ENCODE data around the gene GTF2H2C.
"Not testable (repeated sequence)": the region's sequence is repeated elsewhere in the genome, so short reads cannot be mapped to it uniquely, and the experiment has no call there.

GTF2H2C gene
- 4.1 to 10.6 reads per million in 2 donors for total RNA-seq

GRCh38 chr5:69559908-69560330, at the start of gene GTF2H2C:
TSS of gene GTF2H2C (plus strand) at chr5:69560191. CDS start at chr5:69565133, 4,942 bp downstream.
- peak; percentile 39 to 83 (median 62) for DNase-seq

- DNase-seq, result no peak
These were observed 49.3 kb upstream of the GTF2H2C start for GRCh38 chr5:69510694-69511093.

GRCh38 chr5:69512740-69513260, 47.2 kb upstream of the GTF2H2C start:
- DNase-seq, result no peak

GRCh38 chr5:69515570-69515969, 44.4 kb upstream of the GTF2H2C start:
- DNase-seq, result not testable (repeated sequence)

GRCh38 chr5:69516769-69517168, 43.2 kb upstream of the GTF2H2C start:
- DNase-seq, result no peak

- DNase-seq, result no peak
These were observed 42.2 kb upstream of the GTF2H2C start for GRCh38 chr5:69517763-69518212.

GRCh38 chr5:69519285-69519684, 40.7 kb upstream of the GTF2H2C start:
- DNase-seq, result no peak

GRCh38 chr5:69522035-69522434, 38.0 kb upstream of the GTF2H2C start:
- no peak for DNase-seq

GRCh38 chr5:69525490-69525889, 34.5 kb upstream of the GTF2H2C start:
- DNase-seq, result no peak

GRCh38 chr5:69526660-69527059, 33.3 kb upstream of the GTF2H2C start:
- DNase-seq, result no peak

GRCh38 chr5:69527128-69527770, 32.7 kb upstream of the GTF2H2C start:
- no peak for DNase-seq

- DNase-seq, result no peak
These were observed 32.0 kb upstream of the GTF2H2C start for GRCh38 chr5:69528035-69528434.

GRCh38 chr5:69528609-69529008, 31.4 kb upstream of the GTF2H2C start:
- DNase-seq, result no peak

GRCh38 chr5:69530561-69531405, 29.2 kb upstream of the GTF2H2C start:
- DNase-seq, result no peak

- DNase-seq, result no peak
These were observed 28.6 kb upstream of the GTF2H2C start for GRCh38 chr5:69531406-69531801.

- DNase-seq, result not testable (repeated sequence)
These were observed 22.1 kb upstream of the GTF2H2C start for GRCh38 chr5:69537911-69538310.

GRCh38 chr5:69538735-69539134, 21.3 kb upstream of the GTF2H2C start:
- DNase-seq, result not testable (repeated sequence)

- DNase-seq, result not testable (repeated sequence)
These were observed 18.6 kb upstream of the GTF2H2C start for GRCh38 chr5:69541347-69541746.

GRCh38 chr5:69542838-69543618, 17.0 kb upstream of the GTF2H2C start:
- not testable (repeated sequence) for DNase-seq

GRCh38 chr5:69544602-69545001, 15.4 kb upstream of the GTF2H2C start:
- not testable (repeated sequence) for DNase-seq

- peak in 1 of 5 experiments; percentile 0 for DNase-seq
These were observed 818 bp downstream of the GTF2H2C start for GRCh38 chr5:69560587-69561431.

GRCh38 chr5:69566172-69566571, 6.2 kb downstream of the GTF2H2C start:
- DNase-seq, result not testable (repeated sequence)
